ENCODE results near the gene CCDC185.

CCDC185 gene

DNA sequence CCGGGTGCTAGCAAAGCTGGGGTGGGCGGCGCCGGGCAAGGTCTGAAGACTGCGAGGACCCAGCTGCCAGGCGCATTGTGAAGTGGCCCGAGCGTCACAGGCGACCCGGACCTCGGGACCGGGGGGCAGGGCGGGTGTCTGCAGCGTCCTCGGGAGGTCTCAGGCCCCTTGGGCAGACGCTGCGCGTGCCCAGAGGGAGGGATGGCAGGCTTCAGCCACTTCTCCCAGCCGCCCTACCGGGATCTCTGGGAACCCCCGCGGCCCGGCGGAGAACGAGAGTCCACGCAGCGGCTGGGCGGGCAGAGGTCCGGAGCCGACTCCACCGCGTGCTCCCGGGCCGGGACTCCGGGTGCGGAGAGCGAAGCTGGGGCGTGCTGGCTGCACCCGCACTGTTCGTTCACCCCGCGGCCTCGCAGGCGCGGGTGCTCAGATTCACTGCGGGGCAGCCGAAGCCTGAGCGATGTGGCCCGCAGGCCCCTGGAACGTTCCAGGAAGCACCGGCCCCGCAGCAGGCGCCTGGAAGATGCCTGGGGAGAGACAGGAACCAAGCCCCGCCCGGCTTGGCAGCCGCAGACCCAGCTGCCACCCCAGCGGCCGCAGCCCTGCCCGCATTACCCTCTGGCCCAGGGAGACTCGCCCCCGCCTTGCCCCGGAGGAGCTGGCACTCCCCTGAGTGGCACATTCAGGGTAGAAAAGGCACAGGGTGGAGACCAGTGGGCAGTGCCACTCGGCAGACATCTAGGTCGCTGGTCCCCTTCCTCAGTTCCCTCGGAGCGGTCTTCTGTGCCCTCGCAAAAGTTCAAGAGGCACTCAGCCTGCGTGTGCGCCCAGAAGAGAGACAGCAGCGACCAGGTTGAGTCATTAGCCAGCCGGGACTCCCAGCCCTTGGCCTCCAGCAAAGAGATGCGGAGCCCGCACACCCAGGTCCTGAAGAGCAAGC is at the start of gene CCDC185:
Gene CCDC185 (plus strand): TSS at position 141 of the 940 bp plus-strand sequence. CDS start 61 bp downstream, at position 202.
- no peak for DNase-seq

DNA sequence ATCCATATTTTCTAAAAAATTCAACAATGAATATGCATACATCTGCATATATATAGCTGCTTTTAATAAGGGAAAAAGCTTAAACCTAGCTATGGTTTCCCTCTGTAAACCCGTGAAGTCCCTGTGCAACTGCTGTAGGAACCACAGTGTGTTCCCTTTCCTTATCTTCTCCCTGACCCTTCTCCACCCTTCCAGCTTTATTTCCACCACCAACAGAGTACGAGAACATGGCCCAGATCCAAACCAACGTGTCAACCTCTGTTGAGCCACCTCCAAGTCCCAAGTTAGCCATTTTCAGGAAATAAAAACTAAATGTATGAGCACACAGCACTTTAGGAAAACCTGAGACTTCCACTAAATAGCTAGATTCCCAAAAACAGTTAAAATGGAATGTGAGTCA is 49.5 kb upstream of the CCDC185 start:
- DNase-seq: no peak

GRCh38 chr1:223344491-223344890 is 48.7 kb upstream of the CCDC185 start:
- DNase-seq: no peak

GRCh38 chr1:223345720-223346119 is 47.5 kb upstream of the CCDC185 start:
- DNase-seq: no peak

GRCh38 chr1:223346311-223346710 is 46.9 kb upstream of the CCDC185 start:
- no peak for DNase-seq

GRCh38 chr1:223347583-223347982 is 45.6 kb upstream of the CCDC185 start:
- DNase-seq: no peak

- DNase-seq: no peak
These were observed 44.8 kb upstream of the CCDC185 start for GRCh38 chr1:223348439-223348838.

GRCh38 chr1:223349241-223349640 is 44.0 kb upstream of the CCDC185 start:
- DNase-seq: no peak

- no peak for DNase-seq
These were observed 42.8 kb upstream of the CCDC185 start for GRCh38 chr1:223350361-223350908.

GRCh38 chr1:223352944-223353343 is 40.3 kb upstream of the CCDC185 start:
- no peak for DNase-seq

DNA sequence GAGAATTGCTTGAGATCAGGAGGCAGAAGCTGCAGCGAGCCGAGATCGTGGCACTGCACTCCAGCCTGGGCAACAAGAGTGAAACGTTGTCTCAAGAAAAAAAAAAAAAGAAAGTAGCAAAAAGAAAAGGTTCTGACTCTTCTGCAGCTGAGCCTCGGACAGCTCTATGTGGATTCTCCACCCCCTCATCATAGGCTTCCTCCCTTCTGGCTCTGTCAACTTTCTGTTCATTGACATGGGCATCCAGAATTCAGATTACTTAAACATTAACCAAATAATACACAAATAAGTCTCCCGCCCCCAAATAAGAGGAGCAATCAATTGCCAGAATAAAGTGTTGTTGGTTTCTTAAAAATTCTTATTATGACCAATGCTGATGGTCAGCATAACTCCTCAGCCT is 39.3 kb upstream of the CCDC185 start:
- no peak for DNase-seq

DNA sequence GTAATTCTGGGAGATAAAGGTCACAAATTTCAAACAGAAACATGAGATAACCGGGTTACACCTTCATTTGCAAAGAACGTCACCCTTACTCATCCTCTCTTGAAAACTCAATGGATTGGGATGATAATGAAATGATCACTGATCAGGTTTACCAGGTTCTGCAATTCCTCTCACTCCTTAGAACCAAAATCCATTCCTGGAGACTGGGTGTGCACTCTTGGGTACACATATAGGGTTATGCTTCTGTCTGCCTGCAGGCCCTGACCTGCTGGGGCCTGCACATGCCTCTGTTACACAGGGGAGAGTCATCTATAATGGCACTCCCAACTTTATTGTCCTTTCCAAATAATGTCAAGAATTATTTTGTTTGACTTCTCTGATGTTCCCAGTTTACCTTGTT is 37.5 kb upstream of the CCDC185 start:
- no peak for DNase-seq

DNA sequence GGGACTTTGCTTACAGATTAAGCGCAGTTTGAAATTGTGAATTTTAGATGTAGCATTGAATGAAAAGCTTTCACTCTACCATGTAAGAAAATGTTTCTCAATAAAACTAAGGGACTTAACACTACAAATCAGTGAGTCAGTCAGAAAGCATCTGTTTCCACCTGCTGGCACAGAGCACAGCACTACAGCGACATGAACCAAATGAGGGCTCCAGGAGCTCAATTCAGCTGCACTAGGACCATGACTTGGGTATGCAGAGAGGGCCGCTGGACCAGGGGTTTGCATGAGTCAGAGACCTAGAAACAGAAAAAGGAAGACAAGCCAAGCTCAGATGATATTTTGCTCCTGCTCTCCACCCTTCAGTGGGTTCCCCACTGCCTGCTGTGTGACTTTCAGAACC is 34.4 kb upstream of the CCDC185 start:
- no peak for DNase-seq

DNA sequence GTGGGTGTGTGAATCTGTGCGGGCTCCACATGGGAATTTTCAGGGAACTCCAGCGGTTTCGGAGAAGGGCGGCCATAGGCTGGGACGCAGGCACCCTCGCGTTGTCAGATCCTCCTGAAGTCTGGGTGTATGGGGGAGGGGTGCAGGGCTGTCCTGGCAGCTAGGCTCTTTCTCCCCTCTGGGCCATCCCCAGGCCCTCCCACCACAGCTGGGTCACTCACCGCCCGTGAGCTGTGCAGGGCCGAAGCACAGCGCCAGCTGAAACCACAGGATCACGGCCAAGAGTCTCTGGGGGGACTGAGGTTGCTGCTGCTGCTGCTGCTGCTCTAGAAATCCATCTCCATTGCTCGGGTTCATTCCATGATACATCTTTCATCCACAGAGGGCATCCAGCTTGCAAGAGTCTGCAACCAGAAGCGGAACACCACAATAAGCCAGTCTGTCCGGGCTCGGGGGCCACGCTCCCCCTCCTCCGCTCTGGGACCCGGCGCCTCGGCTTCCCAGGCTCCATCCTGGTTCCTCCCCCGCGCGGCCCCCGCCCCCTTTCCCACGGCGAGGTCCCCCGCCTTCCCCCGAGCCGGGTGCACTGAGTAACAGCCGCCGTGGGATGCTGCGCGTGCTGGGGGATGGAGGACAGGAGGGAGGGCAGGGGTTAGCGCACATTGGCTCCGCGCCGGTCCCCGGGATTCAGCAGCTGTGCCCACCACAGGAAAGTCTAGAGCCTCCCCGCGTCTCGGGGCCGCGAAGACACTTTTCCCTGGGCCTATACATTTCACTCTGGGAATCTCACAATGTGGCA is 30.0 kb upstream of the CCDC185 start:
- no peak for DNase-seq

DNA sequence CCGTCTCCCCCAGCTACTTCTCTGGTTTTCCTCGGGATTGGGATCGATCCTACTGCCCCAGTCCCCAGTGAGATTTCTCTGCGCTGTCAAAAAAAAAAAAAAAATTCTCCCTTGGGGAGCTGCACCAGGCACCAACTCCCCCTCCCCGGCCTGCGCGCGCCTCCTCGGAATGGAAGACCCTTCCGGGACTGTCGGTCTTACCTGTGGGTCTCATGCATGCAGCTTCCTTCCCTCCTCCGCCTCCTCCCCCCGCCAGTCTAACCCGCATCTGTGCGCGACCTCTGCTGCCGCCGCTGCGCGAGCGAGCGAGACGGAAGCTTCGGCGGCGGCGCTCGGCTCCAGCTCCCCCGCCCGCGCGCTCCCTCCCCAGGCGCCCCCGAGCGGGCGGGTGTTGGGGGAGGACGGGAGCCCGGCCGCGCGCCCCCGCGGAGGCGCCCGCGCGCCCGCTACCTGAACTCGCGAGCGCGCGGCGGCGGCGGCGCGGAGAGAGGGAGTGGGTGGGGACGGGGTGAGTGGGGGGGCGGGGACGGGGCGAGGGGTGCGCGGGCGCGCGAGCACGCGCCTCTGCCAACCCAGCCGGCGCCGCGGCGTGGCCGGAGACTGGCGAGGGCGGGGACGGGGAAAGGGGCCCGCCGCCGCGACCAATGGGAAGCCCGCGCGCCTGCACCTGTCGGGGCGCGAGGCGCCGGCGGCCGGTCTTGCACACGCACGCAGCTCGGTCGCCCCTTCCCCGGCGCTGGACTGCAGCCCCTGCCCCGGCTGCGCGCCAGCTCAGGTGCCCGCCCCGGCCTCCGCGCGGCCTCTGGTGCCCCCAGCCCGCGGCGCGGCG is 29.1 kb upstream of the CCDC185 start, which contains the start of gene SUSD4:
Gene SUSD4 (minus strand): TSS at position 321 of the 829 bp plus-strand sequence. CDS start 751 bp downstream, outside the sequence.
- DNase-seq: no peak

GRCh38 chr1:223364685-223365382 is 28.4 kb upstream of the CCDC185 start:
- DNase-seq: no peak

DNA sequence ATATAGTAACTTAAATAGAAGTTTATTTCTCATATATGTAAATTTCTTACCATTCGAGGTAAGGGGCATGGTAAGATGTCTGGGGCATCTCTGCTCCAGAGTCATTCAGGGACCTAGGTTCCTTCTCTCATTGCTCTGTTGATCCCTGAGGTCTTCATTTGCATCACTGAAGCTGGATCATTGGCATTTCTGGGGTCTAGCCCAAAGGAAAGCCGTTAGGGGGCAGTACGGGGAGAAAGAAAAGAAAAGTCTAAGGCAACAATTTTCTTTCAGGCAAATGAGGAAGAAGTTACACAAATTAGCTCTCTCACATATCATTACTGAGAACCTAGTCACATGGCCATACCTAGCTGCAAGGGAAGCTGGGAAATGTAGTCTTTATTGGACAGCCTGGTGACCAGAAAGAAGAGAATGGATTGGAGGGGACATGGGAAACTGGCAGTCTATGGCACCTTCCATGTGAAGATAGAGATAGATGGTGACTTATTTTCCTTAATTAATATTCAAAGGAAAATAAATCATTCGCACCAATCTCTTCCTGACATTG is 19.1 kb upstream of the CCDC185 start:
- no peak for DNase-seq

- DNase-seq: no peak
These were observed 14.5 kb upstream of the CCDC185 start for GRCh38 chr1:223378754-223379153.

DNA sequence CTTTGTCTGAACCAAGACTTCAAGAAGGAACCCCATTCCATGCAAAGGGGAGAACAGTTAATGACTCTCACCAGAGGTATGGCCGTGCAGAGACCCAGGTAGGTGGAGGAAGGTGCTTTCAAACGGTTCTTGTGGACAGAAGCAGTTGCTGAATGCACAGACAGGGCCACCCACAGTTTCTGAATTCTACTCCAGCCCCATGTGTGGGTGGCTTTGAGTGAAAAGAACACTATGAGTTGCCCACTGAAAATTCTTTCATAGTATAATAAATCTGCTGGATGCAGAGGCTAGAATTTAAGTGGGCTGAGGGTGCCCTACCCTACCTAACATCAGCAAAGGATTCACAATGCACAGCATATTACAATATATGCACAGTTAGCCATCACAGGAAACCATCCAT is 7.2 kb upstream of the CCDC185 start:
- no peak for DNase-seq

GRCh38 chr1:223390618-223391017 is 2.6 kb upstream of the CCDC185 start:
- no peak for DNase-seq

- DNase-seq: no peak
These were observed 1.0 kb downstream of the CCDC185 start for GRCh38 chr1:223394242-223394641.

DNA sequence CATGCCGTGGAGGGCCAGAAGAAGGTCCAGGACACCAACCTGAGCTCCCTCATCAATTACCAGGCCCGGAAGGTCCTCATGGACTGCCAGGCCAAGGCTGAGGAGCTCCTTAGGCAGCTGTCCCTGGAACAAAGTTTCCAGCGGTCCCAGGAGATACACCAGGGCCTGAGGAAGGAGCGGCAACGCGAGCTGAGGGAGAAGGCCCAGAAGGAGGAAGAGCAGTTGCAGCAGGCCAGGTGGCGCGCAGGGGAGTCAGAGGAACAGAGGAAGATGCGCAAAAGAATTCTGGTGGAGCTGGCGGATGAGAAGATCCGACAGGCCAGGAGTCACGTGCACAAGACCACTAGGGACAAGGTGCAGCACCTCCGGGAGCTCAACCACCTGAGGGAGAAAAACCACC is 1.5 kb downstream of the CCDC185 start:
- DNase-seq: no peak

All from GF-D8 (cell line).